GM12872 (cell line): ENCODE data around the gene GUCA2A.

Experiments
- CTCF ChIP-seq: IDR thresholded peaks from 3 replicates; pipeline ENCODE4 v1.5.1; 2011; ENCODE audit warnings: low read depth, mild to moderate bottlenecking, low read length, moderate library complexity; ENCODE audit not compliant: insufficient read depth

The GUCA2A gene

GRCh38 chr1:42183210-42183956, 18.8 kb upstream of the GUCA2A start:
- TF ChIP-seq CTCF = no peak

GRCh38 chr1:42181687-42182086, 17.1 kb upstream of the GUCA2A start:
- TF ChIP-seq CTCF = no peak

GRCh38 chr1:42179900-42180329, 15.4 kb upstream of the GUCA2A start:
- TF ChIP-seq CTCF = no peak

- TF ChIP-seq CTCF = no peak
Observed at GRCh38 chr1:42179275-42179674, 14.7 kb upstream of the GUCA2A start.

- TF ChIP-seq CTCF = no peak
Observed at GRCh38 chr1:42178249-42178648, 13.7 kb upstream of the GUCA2A start.

- TF ChIP-seq CTCF = no peak
Observed at GRCh38 chr1:42177541-42177981, 13.0 kb upstream of the GUCA2A start.

GRCh38 chr1:42176902-42177519, 12.5 kb upstream of the GUCA2A start:
- peak; percentile 83 for TF ChIP-seq CTCF
